NOMO-1 treated with dmso at 0.1 percent for 144 hours (cell line): ENCODE results near the gene NCAN.
"Not testable (repeated sequence)": the region's sequence is repeated elsewhere in the genome, so short reads cannot be mapped to it uniquely, and the experiment has no call there.

Experiments
- DNase-seq: peaks from one replicate; lab custom pipeline; 2025; ENCODE audit not compliant: unreplicated experiment; lab: John Stamatoyannopoulos, UW

The NCAN gene

GRCh38 chr19:19211499-19212420, at the start of gene NCAN:
TSS of gene NCAN (plus strand) at chr19:19211958. CDS start at chr19:19216954, 4,996 bp downstream.
- DNase-seq = no peak

- DNase-seq = no peak
Measured at GRCh38 chr19:19162495-19162894, 49.3 kb upstream of the NCAN start.

GRCh38 chr19:19165396-19165795, 46.4 kb upstream of the NCAN start:
- no peak for DNase-seq

GRCh38 chr19:19167612-19168011, 44.1 kb upstream of the NCAN start:
- DNase-seq = no peak

- no peak for DNase-seq
Measured at GRCh38 chr19:19169236-19170052, 42.3 kb upstream of the NCAN start.

GRCh38 chr19:19170053-19170872, 41.5 kb upstream of the NCAN start, which contains the start of gene MEF2B:
TSS of gene MEF2B (minus strand) at chr19:19170263. CDS start at chr19:19150735, 19,528 bp downstream.
- DNase-seq = peak; percentile 14

- DNase-seq = no peak
Measured at GRCh38 chr19:19170873-19171672, 40.7 kb upstream of the NCAN start.

GRCh38 chr19:19171821-19172532, 39.8 kb upstream of the NCAN start:
- DNase-seq = no peak

GRCh38 chr19:19173243-19173642, 38.5 kb upstream of the NCAN start:
- DNase-seq = not testable (repeated sequence)

GRCh38 chr19:19176950-19177349, 34.8 kb upstream of the NCAN start:
- DNase-seq = no peak

GRCh38 chr19:19179548-19180441, 32.0 kb upstream of the NCAN start:
- DNase-seq = no peak

- DNase-seq = no peak
Measured at GRCh38 chr19:19181488-19181998, 30.2 kb upstream of the NCAN start.

GRCh38 chr19:19185853-19186740, 25.7 kb upstream of the NCAN start:
- no peak for DNase-seq

- no peak for DNase-seq
Measured at GRCh38 chr19:19186742-19187141, 25.0 kb upstream of the NCAN start.

GRCh38 chr19:19191768-19192077, 20.0 kb upstream of the NCAN start:
- no peak for DNase-seq

GRCh38 chr19:19192078-19192882, 19.5 kb upstream of the NCAN start, which contains the start of the genes BORCS8 and RFXANK:
TSS of gene BORCS8 (minus strand) at chr19:19192152. CDS start at chr19:19192117, 35 bp downstream.
TSS of gene RFXANK (plus strand) at chr19:19192258. CDS start at chr19:19193947, 1,689 bp downstream.
- DNase-seq = peak; percentile 95
